Testis (tissue), 3 donors: Measurements from ENCODE around the gene CSF1. TPM values are rescaled to one million over a fixed set of nuclear protein-coding genes. Genes with fewer than 3 reads are reported as not detected.

Source experiments
- DNase-seq: peaks from one replicate; pipeline ENCODE4 v3.0.0-alpha.2; 2019
- H3K27ac ChIP-seq, 2 donors: fragments of 200-600 bp; sonication (generic); one replicate each; pipeline ENCODE4 v1.5.1; 2019
- H3K27me3 ChIP-seq: fragments of 200-600 bp; sonication (generic); one replicate; pipeline ENCODE4 v1.5.1; 2019
- H3K36me3 ChIP-seq: fragments of 200-600 bp; sonication (generic); one replicate; pipeline ENCODE4 v1.5.1; 2017; ENCODE audit warnings: low read depth; ENCODE audit errors: missing control alignments
- H3K4me1 ChIP-seq: fragments of 200-600 bp; sonication (generic); one replicate; pipeline ENCODE4 v1.5.1; 2019
- H3K4me3 ChIP-seq, 2 donors: fragments of 200-600 bp; sonication (generic); one replicate each; pipeline ENCODE4 v1.5.1; 2017 to 2019
- H3K9me3 ChIP-seq: fragments of 200-600 bp; sonication (generic); one replicate; pipeline ENCODE4 v1.5.1; 2017
- CTCF ChIP-seq, 3 experiments: fragments of 450-650 bp in 2 of 3; fragments of 200-600 bp in 1 of 3; sonication (generic) in 1 of 3; IDR thresholded peaks; one replicate each; pipeline ENCODE4 v1.5.1; 2016 to 2019; ENCODE audit warnings: antibody characterized with exemption in 3 of 3, mild to moderate bottlenecking in 2 of 3, moderate library complexity in 1 of 3
- POLR2A ChIP-seq: fragments of 450-650 bp; IDR thresholded peaks from one replicate; pipeline ENCODE4 v1.6.1; 2017; ENCODE audit warnings: antibody characterized with exemption, mild to moderate bottlenecking, moderate library complexity
- WGBS, 2 donors: methylation state at CpG; one replicate each; pipeline ENCODE4 v1.1.5; 2018; 5-methylcytosine and 5-hydroxymethylcytosine counted together
- intact Hi-C: fragments of 100-400 bp; cut with DNase I; formaldehyde crosslinking; loops from one replicate; pipeline ENCODE4 v1.15.1; 2023; ENCODE audit warnings: low total_unique reads
- polyA plus RNA-seq: library from polyadenylated mRNA; stranded (reverse); fragments of 350-450 nt; fragmentation: Illumina TruSeq; extraction: RNeasy Lipid Tissue Mini Kit (QIAGEN cat#74804); gene quantifications from one replicate; pipeline ENCODE4 v1.2.3, GENCODE V29; 2014; ENCODE audit warnings: low read depth, low replicate concordance; ENCODE audit not compliant: insufficient read depth
- total RNA-seq, 2 donors: library from RNA; depleted of rRNA; stranded (reverse); fragments of >200 nt; gene quantifications; one replicate each; pipeline ENCODE4 v1.2.3, GENCODE V29; 2016

The CSF1 gene
- total and polyA plus RNA-seq, 3 donors from 2014 or later, result 9.8 to 14.2 (median 10.9) TPM

DNA sequence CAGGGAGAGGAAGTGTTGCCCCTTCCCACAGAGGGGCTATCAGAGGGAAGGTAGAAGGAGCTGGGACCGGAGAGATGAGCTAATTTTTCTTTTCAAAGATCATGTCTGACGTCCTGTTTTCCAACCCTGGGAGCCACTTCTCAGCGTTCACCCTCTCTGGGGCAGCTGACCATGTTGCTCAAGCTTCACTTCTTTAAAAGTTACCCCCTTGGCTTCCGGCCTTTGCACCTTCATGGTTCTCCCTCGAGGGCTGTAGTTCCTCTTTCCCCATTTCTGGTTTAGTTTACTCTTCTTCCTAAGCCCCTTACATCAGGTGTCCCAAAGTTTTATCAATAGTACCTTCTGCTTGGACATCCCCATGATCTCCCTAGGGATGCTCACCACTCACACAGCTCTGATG, 23.8 kb upstream of the CSF1 start:
- H3K27ac ChIP-seq, result no peak overlapping the region
- intact Hi-C loops, result no loop called here
- H3K27me3 ChIP-seq, result no peaks in the 10 kb centered on the region
- no peak for DNase-seq
- 85 to 99% methylated on average over 5 of the region's 5 CpGs for WGBS, 2 donors
- TF ChIP-seq POLR2A, result no peak
- TF ChIP-seq CTCF (IDR thresholded peaks at IDR 0.05), result no peak
- no peaks in the 10 kb centered on the region for H3K9me3 ChIP-seq
- H3K4me1 ChIP-seq, result peaks cover 7% of the 10 kb centered on the region
- no peak overlapping the region for H3K4me3 ChIP-seq
- no peaks in the 10 kb centered on the region for H3K36me3 ChIP-seq

DNA sequence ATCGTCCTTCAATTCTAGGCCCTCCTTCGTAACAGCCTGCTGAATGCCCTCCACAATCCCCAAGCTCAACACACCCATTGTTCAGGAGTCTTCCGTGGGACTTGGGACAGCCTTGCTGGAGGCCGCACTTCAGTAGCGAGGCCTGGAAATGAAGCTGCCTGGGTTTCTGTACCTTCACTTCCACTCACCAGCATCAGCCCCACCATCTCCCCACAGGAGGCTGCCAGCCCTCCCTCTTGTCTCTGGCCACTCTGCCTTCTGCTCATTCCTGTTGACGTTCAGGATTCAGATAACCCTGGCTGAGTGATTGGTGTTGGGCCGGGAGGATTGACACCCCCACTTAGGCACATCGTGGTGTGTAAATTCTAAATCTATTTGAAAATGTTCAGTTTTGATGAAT, 23.4 kb upstream of the CSF1 start:
- intact Hi-C loops, result no loop called here
- TF ChIP-seq POLR2A (no peak), CTCF (IDR thresholded peaks at IDR 0.05) (no peak)
- WGBS, 2 donors, result 82 to 98% methylated on average over 7 to 8 of the region's 8 CpGs
- DNase-seq, result no peak
- Histone ChIP-seq H3K27me3 (no peaks in the 10 kb centered on the region), H3K36me3 (no peaks in the 10 kb centered on the region), H3K4me1 (peaks cover 2% of the 10 kb centered on the region), H3K9me3 (no peaks in the 10 kb centered on the region), H3K4me3 (no peak overlapping the region), H3K27ac (no peak overlapping the region)

DNA sequence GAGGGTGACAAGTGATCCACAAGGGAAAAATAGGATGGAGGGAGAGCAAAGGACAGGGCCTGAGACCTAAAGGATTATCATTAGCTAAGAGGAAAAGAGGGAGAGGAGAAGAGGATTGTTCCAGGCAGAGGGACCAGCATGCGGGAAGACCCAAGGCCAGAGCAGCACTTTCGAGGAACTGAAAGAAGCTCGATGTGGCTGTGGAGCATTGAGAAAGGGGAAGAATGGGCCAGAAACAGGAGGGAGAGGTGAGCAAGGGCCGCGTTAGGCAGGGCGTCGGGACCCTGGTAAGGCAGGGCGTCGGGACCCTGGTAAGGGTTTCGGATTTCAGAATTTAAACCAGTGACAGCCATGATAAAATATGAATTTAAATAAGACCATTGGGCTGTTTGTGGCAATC, 22.8 kb upstream of the CSF1 start:
- no peak for DNase-seq
- Histone ChIP-seq H3K4me3 (no peak overlapping the region), H3K4me1 (peaks cover 3% of the 10 kb centered on the region), H3K27me3 (no peaks in the 10 kb centered on the region), H3K9me3 (no peaks in the 10 kb centered on the region), H3K27ac (no peak overlapping the region), H3K36me3 (no peaks in the 10 kb centered on the region)
- WGBS, 2 donors, result 83 to 90% methylated on average over 10 of the region's 10 CpGs
- intact Hi-C loops, result no loop called here
- TF ChIP-seq CTCF (IDR thresholded peaks at IDR 0.05) (no peak), POLR2A (no peak)

GRCh38 chr1:109889094-109889493, 21.6 kb upstream of the CSF1 start:
- 94 to 97% methylated on average over 3 of the region's 3 CpGs for WGBS, 2 donors
- no peak for DNase-seq
- Histone ChIP-seq H3K9me3 (no peaks in the 10 kb centered on the region), H3K27ac (no peak overlapping the region), H3K27me3 (no peaks in the 10 kb centered on the region), H3K36me3 (no peaks in the 10 kb centered on the region), H3K4me1 (peaks cover 5% of the 10 kb centered on the region), H3K4me3 (no peak overlapping the region)
- intact Hi-C loops, result no loop called here
- TF ChIP-seq CTCF (IDR thresholded peaks at IDR 0.05) (no peak), POLR2A (no peak)

DNA sequence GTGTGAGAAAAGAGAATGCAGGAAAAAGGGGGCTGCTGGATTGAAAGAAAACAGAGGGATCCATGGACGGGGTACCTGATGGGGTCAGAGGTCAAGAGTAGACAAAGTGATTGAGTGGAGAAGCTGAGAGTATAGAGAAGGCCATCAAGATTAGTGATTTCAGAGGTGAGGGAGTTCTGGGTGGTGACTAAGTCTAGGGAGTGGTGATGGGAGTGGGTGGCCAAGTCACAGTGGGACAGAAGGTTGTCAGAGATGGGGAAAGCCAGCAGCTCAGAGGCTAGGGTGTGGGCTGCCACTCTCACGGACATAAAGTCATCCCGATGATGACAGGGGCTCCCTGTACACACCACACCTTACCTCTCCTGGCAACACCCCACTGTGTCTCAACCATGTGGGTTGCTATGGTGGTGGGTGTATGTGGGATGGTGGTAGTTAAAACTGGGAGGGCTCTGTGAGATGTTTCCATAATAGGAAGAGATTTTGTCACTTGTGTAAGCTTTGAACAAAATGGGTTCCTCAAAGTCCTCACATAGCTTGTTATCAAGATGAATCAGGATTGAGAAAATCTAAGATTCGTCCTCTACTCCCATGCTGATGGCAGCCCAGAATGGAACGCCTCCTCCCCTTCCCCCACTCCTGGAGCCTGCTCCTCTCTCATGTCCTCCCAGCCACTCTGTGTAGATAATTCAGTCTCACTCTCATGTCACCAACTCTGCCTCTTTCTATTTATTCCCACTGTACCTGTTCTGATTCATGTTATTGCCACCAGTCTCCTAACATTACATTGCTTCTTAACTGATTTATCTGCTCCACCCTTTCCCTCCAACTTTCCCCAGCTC, 20.3 kb upstream of the CSF1 start:
- peaks cover 5% of the 10 kb centered on the region for H3K4me1 ChIP-seq
- no peak overlapping the region for H3K4me3 ChIP-seq
- DNase-seq, result no peak
- no peaks in the 10 kb centered on the region for H3K27me3 ChIP-seq
- WGBS, 2 donors, result 88 to 90% methylated on average over 5 of the region's 5 CpGs
- no peaks in the 10 kb centered on the region for H3K36me3 ChIP-seq
- TF ChIP-seq CTCF (IDR thresholded peaks at IDR 0.05), result no peak
- TF ChIP-seq POLR2A, result no peak
- no peak overlapping the region for H3K27ac ChIP-seq
- intact Hi-C loops, result no loop called here
- H3K9me3 ChIP-seq, result no peaks in the 10 kb centered on the region
